HuH-7.5 (cell line): ENCODE results near the gene IFI6.
"Not testable (repeated sequence)": the region's sequence is repeated elsewhere in the genome, so short reads cannot be mapped to it uniquely, and the experiment has no call there.

Experiments
- DNase-seq: peaks from one replicate; pipeline ENCODE4 v3.0.0; 2011; ENCODE audit warnings: low spot score

The IFI6 gene

GRCh38 chr1:27650539-27651175 is 21.3 kb downstream of the IFI6 start:
- no peak for DNase-seq

GRCh38 chr1:27650171-27650538 is 21.8 kb downstream of the IFI6 start:
- DNase-seq, result no peak

GRCh38 chr1:27649306-27649635 is 22.7 kb downstream of the IFI6 start:
- no peak for DNase-seq

- no peak for DNase-seq
Observed at GRCh38 chr1:27648602-27649305, 23.2 kb downstream of the IFI6 start.

GRCh38 chr1:27647328-27647727 is 24.7 kb downstream of the IFI6 start:
- no peak for DNase-seq

GRCh38 chr1:27646676-27647075 is 25.3 kb downstream of the IFI6 start:
- no peak for DNase-seq

- DNase-seq, result no peak
Observed at GRCh38 chr1:27645071-27645415, 26.9 kb downstream of the IFI6 start.

- no peak for DNase-seq
Observed at GRCh38 chr1:27644369-27645070, 27.5 kb downstream of the IFI6 start.

GRCh38 chr1:27643600-27644368 is 28.2 kb downstream of the IFI6 start:
- DNase-seq, result peak; percentile 61

GRCh38 chr1:27640514-27640913 is 31.5 kb downstream of the IFI6 start:
- DNase-seq, result not testable (repeated sequence)

- DNase-seq, result no peak
Observed at GRCh38 chr1:27638805-27639204, 33.2 kb downstream of the IFI6 start.

GRCh38 chr1:27638047-27638734 is 33.8 kb downstream of the IFI6 start:
- no peak for DNase-seq

- no peak for DNase-seq
Observed at GRCh38 chr1:27635396-27636142, 36.4 kb downstream of the IFI6 start.

GRCh38 chr1:27634985-27635367 is 37.0 kb downstream of the IFI6 start, which contains the start of gene FGR:
Gene FGR, minus strand, starts transcription at chr1:27635185. Its CDS starts 11,269 bp downstream, at chr1:27623916.
- no peak for DNase-seq

- DNase-seq, result no peak
Observed at GRCh38 chr1:27634177-27634984, 37.6 kb downstream of the IFI6 start.

- no peak for DNase-seq
Observed at GRCh38 chr1:27633640-27634176, 38.3 kb downstream of the IFI6 start.

- no peak for DNase-seq
Observed at GRCh38 chr1:27633298-27633610, 38.7 kb downstream of the IFI6 start.

- DNase-seq, result no peak
Observed at GRCh38 chr1:27632387-27633297, 39.4 kb downstream of the IFI6 start.

- DNase-seq, result no peak
Observed at GRCh38 chr1:27630859-27631491, 41.0 kb downstream of the IFI6 start.
